A673 (cell line): Measurements from ENCODE around the gene SMIM28.

ENCODE experiments used
- EZH2 ChIP-seq: fragments of 200-600 bp; sonication (generic); IDR thresholded peaks from 2 replicates; pipeline ENCODE4 v1.6.1; 2017; ENCODE audit warnings: borderline replicate concordance, low read depth, mild to moderate bottlenecking, mixed read lengths, antibody characterized with exemption, low read length; ENCODE audit not compliant: poor library complexity, severe bottlenecking
- TF ChIP-seq, protein P1 (sequence below): fragments of 300-800, 200-600 bp; sonication (generic); conservative IDR thresholded peaks from 2 replicates; pipeline ENCODE4 v1.5.1; 2017; ENCODE audit warnings: low read depth, mild to moderate bottlenecking, antibody characterized with exemption, low read length, moderate library complexity, mixed read lengths

GRCh38 chr6:138422861-138423260 lies 45.2 kb downstream of the SMIM28 start:
- TF ChIP-seq, protein P1, sequence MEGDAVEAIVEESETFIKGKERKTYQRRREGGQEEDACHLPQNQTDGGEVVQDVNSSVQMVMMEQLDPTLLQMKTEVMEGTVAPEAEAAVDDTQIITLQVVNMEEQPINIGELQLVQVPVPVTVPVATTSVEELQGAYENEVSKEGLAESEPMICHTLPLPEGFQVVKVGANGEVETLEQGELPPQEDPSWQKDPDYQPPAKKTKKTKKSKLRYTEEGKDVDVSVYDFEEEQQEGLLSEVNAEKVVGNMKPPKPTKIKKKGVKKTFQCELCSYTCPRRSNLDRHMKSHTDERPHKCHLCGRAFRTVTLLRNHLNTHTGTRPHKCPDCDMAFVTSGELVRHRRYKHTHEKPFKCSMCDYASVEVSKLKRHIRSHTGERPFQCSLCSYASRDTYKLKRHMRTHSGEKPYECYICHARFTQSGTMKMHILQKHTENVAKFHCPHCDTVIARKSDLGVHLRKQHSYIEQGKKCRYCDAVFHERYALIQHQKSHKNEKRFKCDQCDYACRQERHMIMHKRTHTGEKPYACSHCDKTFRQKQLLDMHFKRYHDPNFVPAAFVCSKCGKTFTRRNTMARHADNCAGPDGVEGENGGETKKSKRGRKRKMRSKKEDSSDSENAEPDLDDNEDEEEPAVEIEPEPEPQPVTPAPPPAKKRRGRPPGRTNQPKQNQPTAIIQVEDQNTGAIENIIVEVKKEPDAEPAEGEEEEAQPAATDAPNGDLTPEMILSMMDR = no peak
- TF ChIP-seq EZH2 = no peak
